NOMO-1 treated with dmso at 0.1 percent for 144 hours (cell line): Measurements from ENCODE around the gene BPIFB3.

Experiments used
- DNase-seq: peaks from one replicate; lab custom pipeline; 2025; ENCODE audit not compliant: unreplicated experiment; lab: John Stamatoyannopoulos, UW

The BPIFB3 gene

DNA sequence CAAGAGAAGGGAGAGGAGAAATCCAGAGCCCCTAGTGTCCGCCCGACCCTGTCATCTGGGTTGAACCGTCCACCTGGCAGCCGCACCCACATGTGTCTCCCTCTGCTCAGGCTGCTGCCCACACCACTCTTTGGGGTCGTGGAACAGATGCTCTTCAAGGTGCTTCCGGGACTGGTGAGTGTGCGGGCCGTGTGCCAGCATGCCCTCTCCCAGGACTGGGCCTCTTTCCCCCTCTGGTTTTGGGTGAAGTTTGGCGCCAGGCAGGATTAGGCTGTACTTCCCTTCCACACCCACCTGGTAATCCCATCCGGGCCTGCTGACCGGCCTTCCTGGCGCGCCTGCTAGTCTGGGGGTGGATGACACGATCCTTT, 7.9 kb downstream of the BPIFB3 start:
- DNase-seq, result no peak

DNA sequence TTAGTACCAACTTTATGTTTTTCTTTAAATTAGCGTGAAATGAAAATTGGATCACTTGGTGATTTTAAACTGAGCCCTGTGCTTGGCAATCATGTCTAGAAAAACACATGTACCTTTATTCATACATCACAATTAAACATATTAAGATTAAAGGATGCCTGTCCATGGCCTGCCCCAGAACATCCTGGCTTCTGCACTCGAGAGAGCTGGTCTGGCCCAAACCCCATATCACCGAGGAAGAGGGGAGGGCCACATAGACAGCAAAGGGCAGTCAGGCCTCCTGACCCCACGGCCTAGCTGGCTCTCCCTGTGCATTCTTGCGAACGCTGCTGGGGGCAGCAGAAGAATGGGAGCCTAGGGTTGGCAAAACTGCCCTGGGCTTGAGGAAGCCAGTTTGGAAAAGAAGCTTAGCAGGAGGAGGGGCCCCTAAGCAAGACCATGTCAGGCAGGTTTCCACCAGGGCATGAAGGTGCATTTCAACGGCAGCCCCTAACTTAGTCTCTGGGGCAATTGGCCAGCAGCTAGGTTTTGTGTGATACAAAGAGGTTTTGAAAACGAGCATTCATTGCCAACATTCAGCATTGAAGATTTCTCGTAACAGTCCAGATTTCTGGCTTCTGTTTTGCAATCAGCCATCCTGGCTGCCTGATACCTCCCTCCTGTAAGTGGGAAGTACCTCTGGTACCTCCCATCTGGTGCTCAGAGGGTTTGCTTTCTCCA, 8.6 kb downstream of the BPIFB3 start:
- no peak for DNase-seq

DNA sequence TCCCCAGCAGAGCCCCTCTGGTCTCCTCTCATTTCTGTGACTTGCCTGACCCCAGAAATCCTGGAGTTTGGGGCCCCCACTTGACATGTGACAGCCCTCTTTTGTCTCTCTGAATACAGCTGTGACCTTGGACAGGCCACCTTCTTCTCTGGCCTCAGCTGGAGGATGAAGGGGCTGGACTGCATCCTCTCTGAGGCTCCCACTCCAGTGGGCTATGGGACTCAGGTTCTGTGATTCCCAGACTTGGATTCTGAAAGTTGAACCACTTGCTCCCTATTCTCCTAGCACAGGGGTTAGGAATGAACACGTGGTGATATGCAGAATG, 9.1 kb downstream of the BPIFB3 start:
- no peak for DNase-seq

DNA sequence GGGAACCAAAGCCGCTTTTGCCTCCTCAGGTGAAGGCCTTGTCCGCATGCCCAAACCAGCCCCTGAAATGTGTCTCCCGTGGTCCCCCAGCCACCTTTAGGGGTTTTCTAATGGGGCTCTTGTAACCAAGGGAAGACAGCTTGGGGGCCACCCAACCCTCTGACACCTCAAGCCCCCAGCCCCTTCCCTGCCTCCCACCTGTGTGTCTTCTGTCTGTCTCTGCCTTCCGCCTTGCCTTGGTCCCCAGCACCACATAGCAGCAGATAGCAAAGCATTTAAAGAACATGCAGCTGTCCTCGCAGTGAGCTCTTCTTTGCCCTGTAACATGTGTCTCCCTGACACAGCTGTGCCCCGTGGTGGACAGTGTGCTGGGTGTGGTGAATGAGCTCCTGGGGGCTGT, 9.6 kb downstream of the BPIFB3 start:
- no peak for DNase-seq

DNA sequence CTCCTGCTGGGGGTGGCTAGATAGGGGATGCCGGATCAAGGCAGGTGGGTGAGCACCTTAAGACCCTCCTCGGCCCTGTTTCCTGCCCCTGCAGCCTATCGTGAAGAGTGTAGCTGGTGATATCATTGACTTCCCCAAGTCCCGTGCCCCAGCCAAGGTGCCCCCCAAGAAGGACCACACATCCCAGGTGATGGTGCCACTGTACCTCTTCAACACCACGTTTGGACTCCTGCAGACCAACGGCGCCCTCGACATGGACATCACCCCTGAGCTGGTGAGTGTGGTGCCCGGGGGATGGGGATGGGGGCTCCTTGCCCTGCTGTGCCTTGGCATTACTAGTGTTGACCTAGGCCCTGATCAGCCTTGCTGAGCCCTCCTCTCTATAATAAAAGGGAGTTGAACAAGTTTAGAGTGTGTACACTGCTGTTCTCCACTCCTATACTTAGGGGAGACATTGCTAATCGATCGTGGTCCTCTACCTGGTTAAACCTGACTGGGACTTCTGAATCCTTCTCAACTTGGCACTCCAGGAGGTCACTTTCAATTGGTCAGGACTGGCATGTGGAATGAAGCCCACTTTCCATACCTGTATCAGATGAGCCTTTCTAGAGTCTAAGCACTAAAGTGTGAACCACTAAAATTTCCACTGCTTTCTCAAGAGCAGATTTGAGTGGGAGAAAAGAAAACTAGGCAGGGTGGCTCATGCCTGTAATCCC, 11.0 kb downstream of the BPIFB3 start:
- DNase-seq, result no peak

DNA sequence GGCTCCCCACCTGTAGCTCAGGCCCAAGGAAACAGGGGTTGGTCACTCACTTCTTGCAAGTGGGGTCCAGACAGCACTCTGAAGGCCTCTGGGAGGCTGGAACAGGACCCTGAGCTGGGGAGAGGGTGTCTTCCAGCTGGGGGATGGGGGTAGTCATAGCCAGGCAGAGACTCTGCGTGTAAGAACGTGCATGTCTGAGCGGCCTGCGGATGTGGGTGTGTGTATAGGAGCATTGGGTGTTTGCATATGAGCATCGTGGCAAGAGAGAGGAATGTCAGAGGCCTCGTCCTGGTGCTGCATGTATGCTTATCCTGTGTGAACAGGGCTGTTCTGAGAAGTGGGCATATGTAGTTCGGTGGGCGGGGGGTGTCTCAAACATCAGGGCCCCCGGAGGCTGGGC, 12.1 kb downstream of the BPIFB3 start:
- DNase-seq, result no peak

DNA sequence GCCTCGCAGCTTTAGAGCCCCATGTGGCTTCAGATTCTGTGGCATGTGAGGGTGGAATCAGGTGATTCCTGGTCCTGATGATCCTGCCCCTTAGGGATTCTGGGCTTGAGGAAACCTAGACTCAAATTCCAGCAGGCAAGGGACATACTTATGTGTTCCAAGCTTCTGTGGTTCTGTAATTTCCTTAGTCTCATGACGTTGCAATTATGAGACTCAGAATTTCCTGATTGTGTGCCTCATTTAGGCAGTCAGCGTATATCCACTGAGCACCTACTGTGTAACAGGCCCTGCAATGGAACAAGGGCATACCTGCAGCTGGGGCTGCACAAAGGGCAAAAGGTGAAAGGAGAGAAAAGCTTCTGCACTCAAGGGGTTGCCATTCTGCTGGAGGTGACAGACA, 14.1 kb downstream of the BPIFB3 start:
- DNase-seq, result no peak

DNA sequence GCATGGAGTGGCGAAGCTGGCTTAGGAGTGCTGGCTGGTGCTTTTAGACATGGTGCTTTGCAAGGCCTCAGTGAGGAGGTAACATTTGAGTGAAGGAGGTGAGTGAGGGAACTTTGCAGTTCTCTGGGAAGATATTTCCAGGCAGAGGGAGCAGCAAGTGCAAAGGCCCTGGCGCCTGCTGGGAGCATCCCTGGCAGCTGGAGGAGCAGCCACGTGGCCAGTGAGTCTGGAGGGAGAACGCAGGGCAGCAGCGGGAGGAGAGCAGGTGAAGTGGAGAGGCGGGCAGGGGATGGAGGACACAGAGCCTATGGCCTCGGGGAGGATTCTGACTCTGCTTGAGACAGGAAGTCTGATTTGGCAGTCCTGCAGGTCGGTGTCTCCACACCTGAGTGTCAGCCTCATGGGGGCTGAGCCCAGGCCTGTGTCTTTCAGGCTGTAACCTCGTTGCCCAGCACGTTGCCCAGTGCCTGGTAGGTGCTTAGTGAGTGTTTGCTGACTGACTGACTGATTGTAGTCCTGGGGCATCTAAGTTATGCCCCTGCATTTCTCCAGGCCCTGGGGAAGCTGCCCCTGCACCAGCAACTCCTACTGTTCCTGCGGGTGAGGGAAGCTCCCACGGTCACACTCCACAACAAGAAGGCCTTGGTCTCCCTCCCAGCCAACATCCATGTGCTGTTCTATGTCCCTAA, 14.7 kb downstream of the BPIFB3 start:
- DNase-seq, result no peak

DNA sequence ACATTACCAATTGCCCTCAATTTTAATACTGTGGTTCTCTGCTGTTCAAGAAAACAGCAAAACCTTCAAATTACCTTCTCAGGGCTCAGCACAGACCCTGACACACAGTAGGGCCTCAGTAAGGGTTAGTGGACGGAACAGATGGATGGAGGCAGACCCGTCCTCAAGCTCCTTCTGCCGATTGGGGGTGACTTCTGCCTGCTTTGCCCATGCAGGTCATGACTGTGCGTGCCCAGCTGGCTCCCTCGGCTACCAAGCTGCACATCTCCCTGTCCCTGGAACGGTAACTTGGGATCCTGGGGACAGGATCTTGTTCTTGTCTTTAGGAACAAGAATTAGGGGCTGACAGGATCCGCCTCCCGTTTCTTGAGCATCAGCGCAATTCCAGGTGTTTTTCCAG, 16.0 kb downstream of the BPIFB3 start:
- no peak for DNase-seq

DNA sequence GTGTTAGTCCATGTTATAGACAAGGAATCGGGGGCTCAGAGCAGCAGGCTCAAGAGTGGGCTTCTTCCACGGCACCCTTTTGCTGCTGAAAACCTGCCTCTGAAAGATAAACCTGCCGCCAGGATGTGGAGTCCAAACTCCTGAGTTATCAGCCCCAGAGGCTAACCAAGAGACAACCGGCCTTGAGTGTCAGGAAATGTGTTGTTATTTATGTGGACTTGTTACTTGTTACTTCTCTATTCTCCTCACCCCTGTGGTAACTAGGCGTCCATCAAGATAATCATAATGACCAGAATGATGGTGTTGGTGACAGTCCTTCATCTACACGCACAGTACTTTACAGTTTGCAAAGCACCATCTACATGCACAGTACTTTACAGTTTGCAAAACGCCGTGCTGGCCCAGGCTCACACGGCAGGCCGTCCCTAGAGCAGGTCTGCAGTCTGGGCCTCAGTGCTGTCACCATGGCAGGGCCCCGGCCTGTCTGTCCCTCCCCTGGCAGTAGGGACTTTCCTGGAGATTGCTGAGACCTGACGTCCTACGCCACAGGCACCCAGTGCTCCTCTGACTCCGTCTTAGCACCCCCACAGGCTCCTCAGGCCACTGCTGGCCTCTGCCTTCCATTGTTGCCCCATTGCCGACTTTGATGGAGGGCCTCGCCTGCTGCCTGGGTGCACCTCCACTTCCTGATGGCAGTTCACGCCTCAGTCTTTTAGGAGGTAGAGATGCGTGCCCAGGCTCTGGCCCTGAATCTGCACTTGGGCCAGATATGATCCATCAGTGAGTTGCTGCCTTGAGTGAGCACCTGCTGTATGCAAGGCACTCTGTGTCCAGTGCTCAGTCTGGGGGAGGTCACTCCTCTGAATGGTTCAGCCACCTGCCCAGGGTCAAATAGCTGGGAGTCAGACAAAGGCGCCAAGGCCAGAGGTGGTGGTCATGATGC, 16.7 kb downstream of the BPIFB3 start:
- DNase-seq, result no peak

DNA sequence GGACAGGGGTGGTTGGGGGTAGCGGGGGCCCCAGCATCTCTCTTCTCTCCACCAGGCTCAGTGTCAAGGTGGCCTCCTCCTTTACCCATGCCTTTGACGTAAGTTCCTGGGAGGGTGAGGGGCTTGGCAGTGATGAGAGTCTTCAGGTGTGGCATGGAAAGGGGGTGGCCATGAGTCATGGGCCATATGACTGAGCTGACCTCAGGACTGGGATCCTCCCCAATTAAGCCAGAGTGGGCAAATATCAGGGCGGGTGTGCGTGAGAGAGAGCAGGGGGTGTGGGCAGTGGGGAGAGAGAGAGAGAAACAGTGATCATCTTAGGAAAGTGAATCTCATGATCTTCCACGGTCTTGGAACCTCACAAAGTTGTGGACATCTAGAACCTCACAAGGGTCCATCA, 17.5 kb downstream of the BPIFB3 start:
- DNase-seq, result no peak

DNA sequence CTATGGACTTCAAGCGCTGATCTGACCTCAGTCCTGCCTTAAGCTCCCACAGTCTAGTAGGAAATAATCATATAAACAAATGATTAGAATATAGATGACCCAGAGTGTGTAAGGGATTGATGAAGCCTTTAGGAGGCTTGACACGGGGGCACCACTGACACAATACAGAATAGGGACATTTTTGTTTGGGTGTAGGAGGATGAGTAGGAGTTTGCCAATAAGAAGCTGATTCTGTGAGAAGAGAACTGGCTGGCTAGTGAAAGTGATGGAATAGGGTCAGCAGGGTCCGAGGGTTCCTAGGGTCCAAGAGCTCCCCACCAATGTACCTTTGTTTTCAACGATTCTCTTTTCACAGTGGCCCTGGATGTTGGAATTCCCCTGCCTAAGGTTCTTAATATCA, 18.7 kb downstream of the BPIFB3 start:
- DNase-seq, result no peak

DNA sequence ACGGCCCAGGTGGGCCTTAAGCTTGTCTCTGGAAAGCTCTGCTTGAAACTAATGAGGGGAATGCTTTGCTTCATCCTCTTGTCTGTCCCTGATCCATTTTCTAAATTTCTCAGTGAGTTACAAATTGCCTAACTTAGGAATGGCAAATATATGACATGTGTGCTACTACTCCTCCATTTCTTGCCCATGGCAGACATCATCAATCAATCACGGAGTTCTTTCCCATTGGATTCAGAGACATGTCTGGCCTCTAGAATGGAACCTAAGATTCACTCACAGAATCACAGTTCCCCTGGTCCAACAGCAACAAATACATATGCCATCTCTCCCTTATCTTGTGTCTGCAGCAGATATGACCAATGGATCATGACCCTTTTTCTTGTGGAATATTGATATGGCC, 19.1 kb downstream of the BPIFB3 start:
- no peak for DNase-seq

DNA sequence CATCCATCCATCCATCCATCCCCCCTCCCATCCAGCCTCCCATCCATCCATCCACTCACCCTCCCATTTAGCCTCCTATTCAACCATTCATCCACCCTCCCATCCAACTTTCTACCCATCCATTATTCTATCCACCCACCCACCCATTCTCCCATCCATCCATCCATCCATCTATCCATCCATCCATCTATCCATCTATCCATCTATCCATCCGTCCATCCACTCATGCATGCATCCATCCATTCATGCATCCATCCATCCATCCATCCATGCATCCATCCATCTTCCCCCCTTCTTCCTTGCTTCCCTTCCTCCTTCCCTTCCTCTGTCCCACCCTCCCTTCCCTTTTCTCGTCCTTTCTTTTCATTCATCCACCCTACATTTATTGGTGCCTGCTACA, 21.0 kb downstream of the BPIFB3 start:
- no peak for DNase-seq

DNA sequence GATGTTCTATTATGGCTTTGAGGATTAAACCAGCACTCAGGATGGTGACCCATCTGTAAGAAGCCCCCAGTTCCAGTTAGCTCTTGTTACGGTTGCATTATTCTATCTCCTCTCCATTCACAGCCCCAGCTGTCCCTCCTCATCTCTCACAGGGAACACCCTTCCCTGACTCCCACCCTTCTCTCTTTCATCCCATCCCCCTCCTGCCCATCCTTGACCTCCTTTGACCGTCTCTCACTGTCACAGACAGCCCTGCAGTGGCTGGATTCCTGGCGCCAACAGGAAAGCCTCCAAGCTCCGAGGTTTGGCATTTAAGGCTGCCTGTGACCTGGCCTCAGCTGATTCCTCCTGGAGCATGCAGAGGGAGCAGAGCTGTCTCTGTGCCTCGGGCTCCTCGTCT, 21.6 kb downstream of the BPIFB3 start:
- no peak for DNase-seq

DNA sequence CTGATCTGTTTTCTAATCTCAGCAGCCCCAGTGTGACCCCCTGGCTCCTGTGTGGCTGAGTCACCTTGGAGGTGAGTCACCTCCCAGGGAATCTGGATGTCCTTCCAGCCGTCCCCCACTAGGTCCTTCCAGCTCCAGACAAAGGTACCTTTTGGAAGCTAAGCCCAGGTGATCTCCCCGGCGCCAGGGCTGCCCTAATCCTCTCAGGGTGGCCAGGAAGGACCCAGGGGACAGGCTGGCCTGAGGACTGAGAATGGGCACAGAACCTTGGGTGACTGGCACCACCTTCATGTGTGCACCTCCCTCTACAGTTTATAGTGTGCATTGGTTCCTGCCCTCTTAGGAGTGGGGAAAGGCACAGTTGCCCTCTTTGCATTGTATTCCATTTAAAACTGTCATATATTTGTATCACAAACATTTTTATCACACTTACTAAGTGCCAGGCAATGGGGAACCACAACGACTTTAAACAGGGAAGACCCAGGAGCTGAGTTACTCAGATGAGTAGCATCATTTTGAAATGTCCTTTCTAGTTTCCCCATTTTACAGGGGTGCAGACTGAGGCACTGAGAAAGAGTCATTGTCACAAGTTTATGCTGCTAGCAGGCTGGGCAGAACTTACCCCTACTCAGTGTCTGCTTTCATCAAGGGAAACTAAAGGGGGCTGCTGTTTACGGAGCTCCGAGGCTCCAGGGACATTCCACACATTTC, 23.1 kb downstream of the BPIFB3 start:
- no peak for DNase-seq

DNA sequence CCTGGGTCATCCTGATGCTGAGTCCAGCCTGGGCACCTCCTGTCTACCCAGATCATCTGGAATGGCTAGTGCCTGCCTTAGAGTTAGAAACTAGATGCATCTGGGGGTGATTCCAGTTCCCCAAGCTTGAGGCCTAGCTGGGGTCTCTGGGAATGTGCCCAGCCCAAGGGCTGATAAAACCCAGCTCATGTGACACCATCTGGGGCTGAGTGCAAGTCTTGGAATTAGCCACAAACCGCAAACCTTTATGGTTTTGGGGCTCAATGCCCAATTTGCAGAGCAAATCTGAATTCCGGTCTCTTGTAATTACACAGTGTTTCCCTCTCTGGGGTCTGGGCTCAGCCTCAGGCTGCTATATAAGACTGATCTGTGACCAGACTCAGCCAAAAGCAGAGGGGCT, 25.6 kb downstream of the BPIFB3 start, which contains the start of gene BPIFB4:
BPIFB4 (plus strand) TSS at position 385 of the 400 bp plus-strand sequence. CDS start 1,884 bp downstream, outside the sequence.
- DNase-seq, result no peak

DNA sequence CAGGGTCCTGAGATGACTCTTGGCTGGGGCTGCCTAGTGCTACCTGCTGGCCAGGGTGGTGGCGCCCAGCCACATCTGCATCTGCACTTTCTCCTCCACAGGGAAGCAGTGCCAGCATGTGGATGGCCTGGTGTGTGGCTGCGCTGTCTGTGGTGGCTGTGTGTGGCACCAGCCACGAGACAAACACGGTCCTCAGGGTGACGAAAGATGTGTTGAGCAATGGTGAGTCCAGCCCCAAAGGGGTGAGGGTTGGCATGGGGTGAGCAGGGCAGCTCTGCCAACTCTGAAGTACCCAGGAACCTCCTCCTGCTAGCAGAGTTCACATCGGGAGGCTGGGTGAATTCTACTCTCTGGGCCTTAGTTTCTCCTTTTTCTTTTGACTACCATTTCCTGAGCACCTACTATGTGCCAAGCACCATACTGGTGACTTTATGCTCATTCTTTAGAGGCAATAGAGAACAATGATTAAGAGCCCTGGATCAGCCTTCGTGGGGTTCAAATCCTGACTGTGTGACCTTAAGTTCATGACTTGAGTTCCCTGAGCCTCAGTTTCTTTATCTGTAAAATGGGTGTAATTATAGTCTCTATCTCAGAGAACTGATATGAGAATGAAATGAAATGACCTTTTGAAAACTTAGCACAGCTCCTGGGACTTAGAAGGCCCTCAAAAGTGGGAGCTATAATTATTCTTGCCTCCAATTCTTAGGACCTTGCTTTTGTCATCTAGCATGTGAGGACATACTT, 27.9 kb downstream of the BPIFB3 start:
- DNase-seq, result no peak

DNA sequence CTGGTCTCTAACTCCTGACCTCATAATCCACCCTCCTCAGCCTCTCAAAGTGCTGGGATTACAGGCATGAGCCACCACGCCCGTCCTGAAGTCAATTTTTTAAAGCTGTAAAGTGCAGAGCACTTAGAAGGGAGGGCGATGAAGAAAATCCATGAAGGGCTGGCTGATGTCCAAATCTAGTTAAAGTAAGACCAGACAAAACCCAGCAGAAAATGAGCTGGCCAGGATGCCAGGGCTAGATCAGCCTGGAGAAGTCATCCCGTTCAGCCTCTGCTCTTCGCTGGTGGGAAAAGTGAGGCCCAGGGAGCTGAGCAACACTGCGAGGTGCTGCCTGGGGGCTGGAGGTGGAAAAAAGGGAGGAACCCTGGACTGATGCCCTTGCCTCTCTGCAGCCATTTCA, 28.8 kb downstream of the BPIFB3 start:
- no peak for DNase-seq
